Medulla oblongata (tissue), 1 donor: Measurements from ENCODE around the gene SGIP1.
A peak's percentile ranks its signal among the peaks of the same experiment; 100 is the strongest.

Experiments used
- DNase-seq: peaks from one replicate; pipeline ENCODE4 v3.0.0-alpha.2; 2015; ENCODE audit errors: extremely low spot score

Gene SGIP1

GRCh38 chr1:66521721-66522365, 12.1 kb upstream of the SGIP1 start:
- DNase-seq = no peak

- no peak for DNase-seq
These were observed 10.4 kb upstream of the SGIP1 start for GRCh38 chr1:66523562-66523961.

- DNase-seq = no peak
These were observed 8.9 kb upstream of the SGIP1 start for GRCh38 chr1:66525086-66525485.

GRCh38 chr1:66526036-66526435, 7.9 kb upstream of the SGIP1 start:
- DNase-seq = no peak

- no peak for DNase-seq
These were observed 7.0 kb upstream of the SGIP1 start for GRCh38 chr1:66526991-66527390.

- no peak for DNase-seq
These were observed 6.3 kb upstream of the SGIP1 start for GRCh38 chr1:66527686-66528085.

- no peak for DNase-seq
These were observed 5.4 kb upstream of the SGIP1 start for GRCh38 chr1:66528580-66528979.

- DNase-seq = no peak
These were observed 1.7 kb upstream of the SGIP1 start for GRCh38 chr1:66532214-66532613.

- DNase-seq = peak; percentile 45
These were observed 862 bp upstream of the SGIP1 start for GRCh38 chr1:66532798-66533783.

GRCh38 chr1:66535061-66535460, 1.1 kb downstream of the SGIP1 start:
- peak; percentile 48 for DNase-seq

GRCh38 chr1:66535853-66536252, 1.9 kb downstream of the SGIP1 start:
- peak; percentile 47 for DNase-seq

- DNase-seq = no peak
These were observed 3.8 kb downstream of the SGIP1 start for GRCh38 chr1:66537718-66538117.

GRCh38 chr1:66539491-66539890, 5.5 kb downstream of the SGIP1 start:
- DNase-seq = no peak

GRCh38 chr1:66540434-66541032, 6.6 kb downstream of the SGIP1 start:
- DNase-seq = no peak

- DNase-seq = no peak
These were observed 8.4 kb downstream of the SGIP1 start for GRCh38 chr1:66542314-66542713.

- peak; percentile 87 for DNase-seq
These were observed 9.1 kb downstream of the SGIP1 start for GRCh38 chr1:66542811-66543767.

- no peak for DNase-seq
These were observed 12.3 kb downstream of the SGIP1 start for GRCh38 chr1:66546047-66546810.

GRCh38 chr1:66549017-66549416, 15.1 kb downstream of the SGIP1 start:
- no peak for DNase-seq

GRCh38 chr1:66550243-66550642, 16.3 kb downstream of the SGIP1 start:
- DNase-seq = no peak

- no peak for DNase-seq
These were observed 18.3 kb downstream of the SGIP1 start for GRCh38 chr1:66552287-66552686.

- DNase-seq = no peak
These were observed 18.9 kb downstream of the SGIP1 start for GRCh38 chr1:66552829-66553228.
